HUES64 (cell line): Measurements from ENCODE around the gene NME7.
A peak's percentile ranks its signal among the peaks of the same experiment; 100 is the strongest.
"Not testable (repeated sequence)": the region's sequence is repeated elsewhere in the genome, so short reads cannot be mapped to it uniquely, and the experiment has no call there.

Experiments used
- H3K27ac ChIP-seq: 2 replicates; pipeline ENCODE4 v1.7.0; 2013; ENCODE audit warnings: low read depth, low read length, inconsistent platforms
- H3K27me3 ChIP-seq: 2 replicates; pipeline ENCODE4 v1.6.1; 2013; ENCODE audit warnings: mild to moderate bottlenecking, low read length; ENCODE audit not compliant: insufficient read depth
- H3K36me3 ChIP-seq: 2 replicates; pipeline ENCODE4 v1.6.1; 2013; ENCODE audit warnings: mild to moderate bottlenecking, low read length; ENCODE audit not compliant: insufficient read depth
- H3K4me1 ChIP-seq: 2 replicates; pipeline ENCODE4 v1.6.1; 2013; ENCODE audit warnings: mild to moderate bottlenecking, low read length, moderate library complexity; ENCODE audit not compliant: insufficient read depth
- H3K4me3 ChIP-seq: 2 replicates; pipeline ENCODE4 v1.5.1; 2013; ENCODE audit warnings: mild to moderate bottlenecking, low read length, moderate library complexity
- H3K9ac ChIP-seq: 2 replicates; pipeline ENCODE4 v1.6.1; 2013; ENCODE audit warnings: mild to moderate bottlenecking, low read depth, low read length
- H3K9me3 ChIP-seq: 2 replicates; pipeline ENCODE4 v1.6.1; 2013; ENCODE audit warnings: low read depth, low read length; ENCODE audit not compliant: insufficient read depth
- WGBS: fragments of 150-250, 120-280 bp; methylation state at CpG from one replicate; pipeline ENCODE4 v1.1.7; 2013; ENCODE audit warnings: missing lambda C conversion rate; 5-methylcytosine and 5-hydroxymethylcytosine counted together

The NME7 gene

GRCh38 chr1:169300854-169301253, 66.7 kb downstream of the NME7 start:
- no peak overlapping the region for H3K9ac ChIP-seq
- no peak overlapping the region for H3K4me3 ChIP-seq
- no peaks in the 10 kb centered on the region for H3K9me3 ChIP-seq
- H3K36me3 ChIP-seq = no peaks in the 10 kb centered on the region
- H3K27me3 ChIP-seq = no peaks in the 10 kb centered on the region
- H3K27ac ChIP-seq = no peak overlapping the region
- WGBS = 80% methylated on average over 3 of the region's 3 CpGs
- H3K4me1 ChIP-seq = no peaks in the 10 kb centered on the region

- no peaks in the 10 kb centered on the region for H3K27me3 ChIP-seq
- peaks cover 4% of the 10 kb centered on the region; the same call in 1 of the 2 replicates for H3K4me1 ChIP-seq
- no peak overlapping the region for H3K9ac ChIP-seq
- H3K9me3 ChIP-seq = no peaks in the 10 kb centered on the region
- no peak overlapping the region for H3K4me3 ChIP-seq
- 95% methylated on average over 3 of the region's 4 CpGs for WGBS
- H3K36me3 ChIP-seq = no peaks in the 10 kb centered on the region
- no peak overlapping the region for H3K27ac ChIP-seq
Observed at GRCh38 chr1:169298441-169298840, 69.2 kb downstream of the NME7 start.

DNA sequence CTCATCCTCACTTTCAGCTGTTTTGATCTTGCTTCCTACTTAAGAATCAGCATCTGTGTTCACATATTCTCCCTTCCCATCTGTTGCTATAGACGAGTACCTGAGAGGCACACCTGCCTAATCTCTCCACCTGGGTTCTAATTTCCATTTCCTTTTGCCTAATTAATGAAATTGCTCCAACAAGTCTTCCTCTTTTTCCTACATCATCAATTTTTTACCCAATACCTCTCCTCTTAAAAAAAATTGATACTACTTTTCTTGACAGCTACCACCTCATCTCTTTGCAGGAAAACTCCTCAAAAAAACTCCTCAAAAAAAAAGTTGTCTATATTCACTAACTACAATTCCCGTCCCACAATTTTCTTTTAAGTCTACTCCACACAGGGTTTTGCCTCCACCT, 71.8 kb downstream of the NME7 start:
- WGBS = 91% methylated on average over 2 of the region's 2 CpGs
- H3K9ac ChIP-seq = no peak overlapping the region
- no peaks in the 10 kb centered on the region for H3K27me3 ChIP-seq
- H3K27ac ChIP-seq = no peak overlapping the region
- no peaks in the 10 kb centered on the region for H3K36me3 ChIP-seq
- H3K4me1 ChIP-seq = peaks cover 4% of the 10 kb centered on the region; the same call in 1 of the 2 replicates
- no peaks in the 10 kb centered on the region for H3K9me3 ChIP-seq
- no peak overlapping the region for H3K4me3 ChIP-seq

DNA sequence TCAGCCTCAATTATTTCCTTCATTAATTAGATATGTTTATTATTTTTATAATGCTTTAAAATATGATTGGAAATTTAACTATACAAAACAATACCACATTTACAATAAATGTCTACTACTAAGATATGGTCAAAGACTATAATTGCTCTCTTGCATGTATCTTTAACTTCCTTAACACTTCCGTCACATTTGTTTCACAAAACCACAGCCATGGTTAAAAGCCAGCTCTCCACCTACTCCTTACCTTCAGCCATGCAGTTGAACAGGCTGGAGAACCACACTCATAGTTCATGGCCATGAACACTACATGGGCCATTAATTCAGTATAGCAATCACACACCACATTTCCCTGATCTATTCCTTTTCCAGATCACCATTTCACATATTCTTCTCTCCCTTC, 72.2 kb downstream of the NME7 start:
- Histone ChIP-seq H3K4me1 (peaks cover 4% of the 10 kb centered on the region; the same call in 1 of the 2 replicates), H3K9ac (no peak overlapping the region), H3K36me3 (no peaks in the 10 kb centered on the region), H3K9me3 (no peaks in the 10 kb centered on the region), H3K27ac (no peak overlapping the region), H3K4me3 (no peak overlapping the region), H3K27me3 (no peaks in the 10 kb centered on the region)
- WGBS = 100% methylated on average over 1 of the region's 1 CpG

GRCh38 chr1:169289016-169289415, 78.6 kb downstream of the NME7 start:
- Histone ChIP-seq H3K36me3 (no peaks in the 10 kb centered on the region), H3K4me3 (no peak overlapping the region), H3K27ac (no peak overlapping the region; the same call in 1 of the 2 replicates), H3K9me3 (no peaks in the 10 kb centered on the region), H3K4me1 (peaks cover 31% of the 10 kb centered on the region), H3K9ac (no peak overlapping the region), H3K27me3 (no peaks in the 10 kb centered on the region)
- WGBS = 86% methylated on average over 1 of the region's 1 CpG

- 100% methylated on average over 1 of the region's 1 CpG for WGBS
Observed at GRCh38 chr1:169288011-169288414, 79.6 kb downstream of the NME7 start.

DNA sequence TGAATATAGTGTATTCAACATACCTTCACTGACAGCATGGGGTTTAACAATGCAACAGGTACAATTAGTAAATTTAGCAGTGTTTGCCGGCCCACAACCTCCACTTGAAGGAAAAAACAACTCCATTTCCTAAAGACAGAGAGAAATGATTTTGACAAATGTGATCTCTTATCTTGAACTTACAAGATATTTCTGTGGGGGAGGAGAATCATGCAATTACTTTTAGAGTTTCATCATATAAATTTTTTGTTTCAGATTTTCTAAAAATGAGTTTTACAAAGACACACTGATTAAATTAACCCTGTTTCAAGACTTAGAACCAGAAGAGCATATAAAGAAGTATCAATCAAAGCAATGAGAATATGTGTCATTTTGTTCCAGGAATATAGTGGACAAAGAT, 80.3 kb downstream of the NME7 start:
- no peaks in the 10 kb centered on the region for H3K27me3 ChIP-seq
- peak overlapping the region; percentile 0 for H3K27ac ChIP-seq
- H3K4me1 ChIP-seq = peaks cover 31% of the 10 kb centered on the region
- no peaks in the 10 kb centered on the region for H3K36me3 ChIP-seq
- 0 out of 2 replicates have a peak overlapping the region, but pooled peaks have one; percentile 0 for H3K9ac ChIP-seq
- no peak overlapping the region for H3K4me3 ChIP-seq
- 0 out of 2 replicates have a peak, but pooled peaks cover 7% of the 10 kb centered on the region for H3K9me3 ChIP-seq
- 80% methylated on average over 1 of the region's 1 CpG for WGBS

More at GRCh38 chr1:169288011-169288414, 79.6 kb downstream of the NME7 start:
- H3K27me3 ChIP-seq = no peaks in the 10 kb centered on the region
- no peaks in the 10 kb centered on the region for H3K36me3 ChIP-seq
- peaks cover 31% of the 10 kb centered on the region for H3K4me1 ChIP-seq
- H3K4me3 ChIP-seq = no peak overlapping the region
- H3K27ac ChIP-seq = peak overlapping the region; percentile 74
- H3K9ac ChIP-seq = peak overlapping the region; percentile 33; the same call in 1 of the 2 replicates
- 0 out of 2 replicates have a peak, but pooled peaks cover 2% of the 10 kb centered on the region for H3K9me3 ChIP-seq

DNA sequence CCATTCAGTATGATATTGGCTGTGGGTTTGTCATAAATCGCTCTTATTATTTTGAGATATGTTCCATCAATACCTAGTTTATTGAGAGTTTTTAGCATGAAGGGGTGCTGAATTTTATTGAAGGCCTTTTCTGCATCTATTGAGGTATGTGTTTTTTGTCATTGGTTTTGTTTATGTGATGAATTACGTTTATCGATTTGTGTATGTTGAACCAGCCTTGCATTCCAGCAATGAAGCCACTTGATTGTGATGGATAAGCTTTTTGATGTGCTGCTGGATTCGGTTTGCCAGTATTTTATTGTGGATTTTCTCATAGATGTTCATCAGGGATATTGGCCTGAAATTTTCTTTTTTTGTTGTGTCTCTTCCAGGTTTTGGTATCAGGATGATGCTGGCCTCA, 86.0 kb downstream of the NME7 start:
- not testable (repeated sequence) for H3K36me3 ChIP-seq, H3K4me3 ChIP-seq, H3K9ac ChIP-seq, H3K4me1 ChIP-seq, H3K27ac ChIP-seq, H3K27me3 ChIP-seq
- peaks cover 17% of the 10 kb centered on the region for H3K9me3 ChIP-seq
- WGBS = 91% methylated on average over 3 of the region's 4 CpGs

DNA sequence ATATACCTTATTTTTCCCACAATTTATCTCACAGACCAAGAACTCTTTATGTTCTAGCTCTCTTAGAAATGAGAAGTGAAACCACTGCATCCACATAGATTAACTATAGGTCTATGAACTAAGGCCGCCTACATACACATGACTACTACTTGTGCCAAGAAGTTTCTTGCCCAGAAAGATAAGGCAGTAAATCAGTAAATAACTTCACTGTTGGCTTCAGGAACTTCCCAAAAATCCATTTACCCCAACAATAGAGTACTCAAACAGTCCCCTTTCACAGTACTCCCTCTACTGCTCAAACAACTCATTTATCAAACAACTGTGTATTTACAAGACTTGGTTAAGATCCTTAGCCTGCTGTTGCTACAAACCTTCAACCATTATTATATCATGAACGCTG, 96.5 kb downstream of the NME7 start:
- Histone ChIP-seq H3K4me1 (no peaks in the 10 kb centered on the region), H3K27me3 (no peaks in the 10 kb centered on the region), H3K4me3 (no peak overlapping the region), H3K9me3 (no peaks in the 10 kb centered on the region), H3K36me3 (no peaks in the 10 kb centered on the region), H3K27ac (no peak overlapping the region), H3K9ac (no peak overlapping the region)
- 87% methylated on average over 2 of the region's 2 CpGs for WGBS

DNA sequence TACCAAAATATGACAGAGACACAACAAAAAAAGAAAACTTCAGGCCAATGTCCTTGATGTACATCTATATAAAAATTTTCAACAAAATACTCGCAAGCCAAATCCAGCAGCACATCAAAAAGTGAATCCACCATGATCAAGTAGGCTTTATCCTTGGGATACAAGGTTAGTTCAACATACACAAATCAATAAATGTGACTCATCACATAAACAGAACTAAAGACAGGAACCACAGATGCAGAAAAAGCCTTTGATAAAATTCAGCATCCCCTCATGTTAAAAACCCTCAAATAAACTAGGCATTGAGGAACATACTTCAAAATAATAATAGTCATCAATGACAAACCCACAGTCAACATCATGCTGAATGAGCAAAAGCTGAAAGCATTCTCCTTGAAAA, 101.5 kb downstream of the NME7 start:
- no peaks in the 10 kb centered on the region for H3K27me3 ChIP-seq
- no peak overlapping the region for H3K27ac ChIP-seq
- H3K4me1 ChIP-seq = no peaks in the 10 kb centered on the region
- H3K4me3 ChIP-seq = no peak overlapping the region
- no CpG with 5 or more reads among the region's 1 CpG for WGBS
- no peaks in the 10 kb centered on the region for H3K36me3 ChIP-seq
- no peaks in the 10 kb centered on the region for H3K9me3 ChIP-seq
- H3K9ac ChIP-seq = no peak overlapping the region

- no peaks in the 10 kb centered on the region for H3K27me3 ChIP-seq
Observed at GRCh38 chr1:169263059-169263458, 104.5 kb downstream of the NME7 start.

DNA sequence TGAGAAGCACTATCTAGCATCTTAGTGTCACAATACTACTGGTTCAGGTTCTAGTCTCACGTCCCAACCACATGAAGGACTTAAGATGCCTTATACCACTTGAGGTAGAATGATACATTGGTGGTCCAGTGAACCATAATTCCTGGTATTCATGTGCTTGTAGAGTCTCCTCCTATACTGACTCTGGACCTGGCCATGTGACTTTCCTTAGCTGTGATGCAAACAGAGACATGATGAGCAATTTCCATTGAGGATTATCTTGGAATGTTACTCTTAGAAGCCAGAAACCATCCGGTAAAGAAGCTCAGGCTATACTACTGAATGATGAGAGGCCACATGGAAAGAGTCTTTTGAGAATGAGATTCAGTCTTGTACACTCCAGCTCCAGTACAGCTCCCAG, 105.7 kb downstream of the NME7 start:
- Histone ChIP-seq H3K27ac (no peak overlapping the region), H3K9me3 (no peaks in the 10 kb centered on the region), H3K36me3 (no peaks in the 10 kb centered on the region), H3K27me3 (no peaks in the 10 kb centered on the region), H3K9ac (no peak overlapping the region), H3K4me3 (no peak overlapping the region), H3K4me1 (no peaks in the 10 kb centered on the region)
- 94% methylated on average over 2 of the region's 2 CpGs for WGBS

More at GRCh38 chr1:169263059-169263458, 104.5 kb downstream of the NME7 start:
- Histone ChIP-seq H3K9me3 (no peaks in the 10 kb centered on the region), H3K4me3 (no peak overlapping the region), H3K36me3 (no peaks in the 10 kb centered on the region), H3K9ac (no peak overlapping the region), H3K27ac (no peak overlapping the region), H3K4me1 (no peaks in the 10 kb centered on the region)
